Activated CD8-positive, alpha-beta T cell treated with anti-CD3 and anti-CD28 coated beads for 36 hours (primary cell): ENCODE results near the gene AMIGO1. TPM values are rescaled to one million over a fixed set of nuclear protein-coding genes. Genes with fewer than 3 reads are reported as not detected.
"Not testable (repeated sequence)": the region's sequence is repeated elsewhere in the genome, so short reads cannot be mapped to it uniquely, and the experiment has no call there.

Experiments used
- ATAC-seq: fragments of 200-7000 bp; cut with Tn5 transposase; one replicate; pipeline ENCODE4 v1.10.0; 2021; ENCODE audit warnings: mild to moderate bottlenecking, moderate library complexity
- CTCF ChIA-PET: fragments of 350-600 bp; sonication (Branson Sonifier 250); formaldehyde crosslinking; loops from one replicate; lab custom pipeline; 2021; ENCODE audit warnings: antibody characterized with exemption; lab: Charles Lee
- POLR2A ChIA-PET: fragments of 350-600 bp; sonication (Branson Sonifier 250); formaldehyde crosslinking; loops from one replicate; lab custom pipeline; 2021; ENCODE audit warnings: antibody characterized with exemption; lab: Charles Lee
- DNase-seq: peaks from one replicate; pipeline ENCODE4 v3.0.0-alpha.2; 2020
- H3K27ac Mint-ChIP-seq: one replicate; pipeline ENCODE4 v1.8.0; 2021; ENCODE audit warnings: mild to moderate bottlenecking, mixed read lengths
- H3K27me3 Mint-ChIP-seq: one replicate; pipeline ENCODE4 v1.8.0; 2021; ENCODE audit warnings: mixed read lengths
- H3K36me3 Mint-ChIP-seq: one replicate; pipeline ENCODE4 v1.8.0; 2021; ENCODE audit warnings: low read depth, mixed read lengths
- H3K4me1 Mint-ChIP-seq: one replicate; pipeline ENCODE4 v1.8.0; 2021; ENCODE audit warnings: low read depth, mixed read lengths
- H3K4me3 Mint-ChIP-seq: one replicate; pipeline ENCODE4 v1.8.0; 2021; ENCODE audit warnings: mild to moderate bottlenecking, moderate library complexity, mixed read lengths
- H3K9me3 Mint-ChIP-seq: one replicate; pipeline ENCODE4 v1.8.0; 2021; ENCODE audit warnings: mixed read lengths
- intact Hi-C: fragments of 100-400 bp; cut with micrococcal nuclease; formaldehyde crosslinking; loops from one replicate; pipeline ENCODE4 v1.10.0; 2022
- total RNA-seq, 2 experiments: library from RNA; stranded (reverse); gene quantifications; one replicate each; pipeline ENCODE4 v1.2.3, GENCODE V29; 2021
- TF ChIP-seq, protein P1 (sequence below): fragments of 200-600 bp; IDR thresholded peaks from one replicate; pipeline ENCODE4 v1.8.0; 2022; ENCODE audit warnings: antibody characterized with exemption, mild to moderate bottlenecking

Gene AMIGO1
- total RNA-seq, 2 experiments from 2014 or later, result 1.3 to 1.7 TPM

DNA sequence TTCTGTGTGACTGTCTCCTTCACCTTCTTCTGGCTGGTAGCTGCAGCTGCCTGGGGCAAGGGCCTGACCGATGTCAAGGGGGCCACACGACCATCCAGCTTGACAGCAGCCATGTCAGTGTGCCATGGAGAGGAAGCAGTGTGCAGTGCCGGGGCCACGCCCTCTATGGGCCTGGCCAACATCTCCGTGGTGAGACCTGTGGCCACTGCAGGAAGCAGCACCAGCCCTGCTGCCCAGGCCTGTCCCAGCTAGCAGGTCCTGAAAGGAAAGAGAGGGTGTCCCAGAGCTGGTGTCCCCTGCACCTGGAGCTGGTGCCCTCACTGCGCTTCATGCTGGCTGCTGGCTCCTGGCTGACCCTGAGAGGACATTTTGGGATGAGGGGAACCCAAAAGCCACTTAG is 31.7 kb downstream of the AMIGO1 start:
- Mint-ChIP-seq H3K27ac (no peak overlapping the region), H3K36me3 (no peaks in the 10 kb centered on the region), H3K27me3 (peaks cover 10% of the 10 kb centered on the region), H3K4me1 (peaks cover 6% of the 10 kb centered on the region), H3K9me3 (no peaks in the 10 kb centered on the region), H3K4me3 (no peak overlapping the region)
- intact Hi-C loops, result no loop called here
- no peak for ATAC-seq
- TF ChIP-seq, protein P1, sequence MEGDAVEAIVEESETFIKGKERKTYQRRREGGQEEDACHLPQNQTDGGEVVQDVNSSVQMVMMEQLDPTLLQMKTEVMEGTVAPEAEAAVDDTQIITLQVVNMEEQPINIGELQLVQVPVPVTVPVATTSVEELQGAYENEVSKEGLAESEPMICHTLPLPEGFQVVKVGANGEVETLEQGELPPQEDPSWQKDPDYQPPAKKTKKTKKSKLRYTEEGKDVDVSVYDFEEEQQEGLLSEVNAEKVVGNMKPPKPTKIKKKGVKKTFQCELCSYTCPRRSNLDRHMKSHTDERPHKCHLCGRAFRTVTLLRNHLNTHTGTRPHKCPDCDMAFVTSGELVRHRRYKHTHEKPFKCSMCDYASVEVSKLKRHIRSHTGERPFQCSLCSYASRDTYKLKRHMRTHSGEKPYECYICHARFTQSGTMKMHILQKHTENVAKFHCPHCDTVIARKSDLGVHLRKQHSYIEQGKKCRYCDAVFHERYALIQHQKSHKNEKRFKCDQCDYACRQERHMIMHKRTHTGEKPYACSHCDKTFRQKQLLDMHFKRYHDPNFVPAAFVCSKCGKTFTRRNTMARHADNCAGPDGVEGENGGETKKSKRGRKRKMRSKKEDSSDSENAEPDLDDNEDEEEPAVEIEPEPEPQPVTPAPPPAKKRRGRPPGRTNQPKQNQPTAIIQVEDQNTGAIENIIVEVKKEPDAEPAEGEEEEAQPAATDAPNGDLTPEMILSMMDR, result no peak
- ChIA-PET POLR2A (no interaction called here), CTCF (interaction anchor here (1.0 to 2.6 kb wide), 3 partner anchors 8 to 54 kb away, joined by 3 to 13 read pairs (median 4); no protein-coding TSS in a partner anchor)
- no peak for DNase-seq

GRCh38 chr1:109476825-109477224 is 32.7 kb downstream of the AMIGO1 start:
- CTCF ChIA-PET, result interaction anchor here (1.2 kb wide), 1 partner anchor 55 kb away, joined by 3 read pairs; no protein-coding TSS in a partner anchor
- ATAC-seq (no peak), DNase-seq (no peak)
- intact Hi-C loops, result no loop called here
- H3K4me3 Mint-ChIP-seq, result no peak overlapping the region
- peaks cover 16% of the 10 kb centered on the region for H3K27me3 Mint-ChIP-seq
- no peak overlapping the region for H3K27ac Mint-ChIP-seq
- TF ChIP-seq, protein P1, result no peak
- POLR2A ChIA-PET, result no interaction called here
- H3K9me3 Mint-ChIP-seq, result no peaks in the 10 kb centered on the region
- H3K4me1 Mint-ChIP-seq, result no peaks in the 10 kb centered on the region
- H3K36me3 Mint-ChIP-seq, result no peaks in the 10 kb centered on the region

DNA sequence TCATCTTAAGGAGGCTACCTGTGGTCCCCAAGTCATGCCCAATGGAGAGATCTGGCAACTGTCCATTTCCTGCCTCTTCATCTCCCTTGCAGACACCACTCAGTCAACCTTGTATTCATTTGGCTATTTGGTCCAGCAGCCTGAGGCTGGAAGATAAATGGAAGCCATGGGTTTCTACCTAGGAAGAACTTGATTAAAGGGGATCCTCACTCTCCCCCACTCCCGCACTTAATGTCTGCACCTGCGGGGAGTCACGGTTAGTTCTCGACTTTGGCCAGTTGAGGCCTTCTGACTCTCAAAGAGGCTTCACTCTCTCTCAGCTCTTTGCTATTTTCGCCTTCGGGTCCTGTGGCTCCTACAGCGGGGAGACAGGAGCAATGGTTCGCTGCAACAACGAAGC is 34.3 kb downstream of the AMIGO1 start:
- Mint-ChIP-seq H3K27me3 (peaks cover 24% of the 10 kb centered on the region), H3K4me3 (no peak overlapping the region), H3K9me3 (no peaks in the 10 kb centered on the region), H3K27ac (no peak overlapping the region), H3K36me3 (no peaks in the 10 kb centered on the region), H3K4me1 (no peaks in the 10 kb centered on the region)
- TF ChIP-seq, protein P1, result no peak
- DNase-seq (no peak), ATAC-seq (no peak)
- ChIA-PET CTCF (interaction anchor here (0.9 to 1.0 kb wide), 2 partner anchors 11 to 57 kb away, joined by 4 to 6 read pairs; no protein-coding TSS in a partner anchor), POLR2A (interaction anchor here (1.2 kb wide), 1 partner anchor 19 kb away, joined by 3 read pairs; the partner anchor contains the start of gene CYB561D1)
- intact Hi-C loops, result no loop called here

DNA sequence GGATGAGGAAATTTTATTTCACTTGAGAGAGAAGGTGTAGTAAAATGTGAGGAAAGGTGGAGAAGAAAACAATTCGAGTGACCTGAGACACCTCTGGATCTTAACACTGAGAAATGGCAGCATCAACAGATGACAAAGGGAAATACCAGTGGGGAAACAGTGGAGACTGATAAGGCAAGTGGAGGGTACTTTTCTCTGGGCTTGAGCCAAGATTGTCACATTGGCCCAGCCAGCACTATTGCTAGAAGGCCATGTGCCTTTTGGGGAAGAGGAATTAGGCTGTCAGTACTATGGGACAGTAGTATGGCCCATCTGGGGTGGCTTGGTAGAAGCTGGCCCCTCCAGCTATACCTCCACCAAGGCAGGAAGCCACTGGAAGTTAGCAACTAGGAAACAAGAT is 34.8 kb downstream of the AMIGO1 start:
- intact Hi-C loops, result no loop called here
- TF ChIP-seq, protein P1, result no peak
- no peaks in the 10 kb centered on the region for H3K9me3 Mint-ChIP-seq
- peaks cover 29% of the 10 kb centered on the region for H3K27me3 Mint-ChIP-seq
- no peak overlapping the region for H3K4me3 Mint-ChIP-seq
- no peak for DNase-seq
- ChIA-PET POLR2A (no interaction called here), CTCF (interaction anchor here (0.9 to 1.0 kb wide), 2 partner anchors 12 to 58 kb away, joined by 4 to 6 read pairs; no protein-coding TSS in a partner anchor)
- ATAC-seq, result no peak
- H3K27ac Mint-ChIP-seq, result no peak overlapping the region
- H3K36me3 Mint-ChIP-seq, result no peaks in the 10 kb centered on the region
- H3K4me1 Mint-ChIP-seq, result no peaks in the 10 kb centered on the region

- CTCF ChIA-PET, result interaction anchor here (1.2 kb wide), 1 partner anchor 59 kb away, joined by 5 read pairs; no protein-coding TSS in a partner anchor
- ATAC-seq, H3K27ac Mint-ChIP-seq, H3K4me1 Mint-ChIP-seq, H3K4me3 Mint-ChIP-seq, DNase-seq, H3K9me3 Mint-ChIP-seq, intact Hi-C loops, H3K36me3 Mint-ChIP-seq: not testable (repeated sequence)
- peaks cover 28% of the 10 kb centered on the region for H3K27me3 Mint-ChIP-seq
- POLR2A ChIA-PET, result interaction anchor here (1.7 kb wide), 1 partner anchor 10 kb away, joined by 6 read pairs; the partner anchor contains the start of gene ATXN7L2
These were observed 36.1 kb downstream of the AMIGO1 start for GRCh38 chr1:109473284-109474057.
